Activated gamma-delta T cell treated with Interleukin-2 at 50 U/mL for 16 hours (primary cell): ENCODE results near the gene ZNF609.
"Not testable (repeated sequence)": the region's sequence is repeated elsewhere in the genome, so short reads cannot be mapped to it uniquely, and the experiment has no call there.

Experiments used
- DNase-seq: peaks from one replicate; pipeline ENCODE4 v3.0.0-alpha.2; 2020

The ZNF609 gene

GRCh38 chr15:64456634-64457108 is 3.7 kb upstream of the ZNF609 start:
- DNase-seq = no peak

- no peak for DNase-seq
Measured at GRCh38 chr15:64459066-64459781, 1.2 kb upstream of the ZNF609 start.

- DNase-seq = peak; percentile 15
Measured at GRCh38 chr15:64460724-64461720, 644 bp downstream of the ZNF609 start.

- DNase-seq = peak; percentile 6
Measured at GRCh38 chr15:64461721-64462162, 1.4 kb downstream of the ZNF609 start.

GRCh38 chr15:64462492-64462891 is 2.1 kb downstream of the ZNF609 start:
- no peak for DNase-seq

- peak; percentile 12 for DNase-seq
Measured at GRCh38 chr15:64464276-64465005, 4.1 kb downstream of the ZNF609 start.

GRCh38 chr15:64466408-64467141 is 6.2 kb downstream of the ZNF609 start:
- no peak for DNase-seq

GRCh38 chr15:64472161-64472560 is 11.8 kb downstream of the ZNF609 start:
- DNase-seq = no peak

- DNase-seq = no peak
Measured at GRCh38 chr15:64474846-64475245, 14.5 kb downstream of the ZNF609 start.

GRCh38 chr15:64476550-64476949 is 16.2 kb downstream of the ZNF609 start:
- no peak for DNase-seq

GRCh38 chr15:64478863-64479262 is 18.5 kb downstream of the ZNF609 start:
- DNase-seq = no peak

GRCh38 chr15:64480891-64481290 is 20.5 kb downstream of the ZNF609 start:
- DNase-seq = no peak

GRCh38 chr15:64483749-64484148 is 23.4 kb downstream of the ZNF609 start:
- no peak for DNase-seq

GRCh38 chr15:64485796-64486195 is 25.4 kb downstream of the ZNF609 start:
- no peak for DNase-seq

- no peak for DNase-seq
Measured at GRCh38 chr15:64490598-64491259, 30.4 kb downstream of the ZNF609 start.

GRCh38 chr15:64493641-64494040 is 33.3 kb downstream of the ZNF609 start:
- DNase-seq = no peak

GRCh38 chr15:64495968-64496367 is 35.6 kb downstream of the ZNF609 start:
- not testable (repeated sequence) for DNase-seq

- no peak for DNase-seq
Measured at GRCh38 chr15:64500695-64501395, 40.5 kb downstream of the ZNF609 start.

- DNase-seq = no peak
Measured at GRCh38 chr15:64501396-64501715, 41.0 kb downstream of the ZNF609 start.

GRCh38 chr15:64502151-64502550 is 41.8 kb downstream of the ZNF609 start:
- DNase-seq = no peak

- no peak for DNase-seq
Measured at GRCh38 chr15:64502551-64502950, 42.2 kb downstream of the ZNF609 start.
